Chondrocyte (in vitro differentiated cells): Measurements from ENCODE around the gene TADA2B. TPM values are rescaled to one million over a fixed set of nuclear protein-coding genes. Genes with fewer than 3 reads are reported as not detected.

Experiments used
- DNase-seq: peaks from one replicate; pipeline ENCODE4 v3.0.0; 2021; ENCODE audit warnings: mixed read lengths, low spot score
- H3K27ac Mint-ChIP-seq: one replicate; pipeline ENCODE4 v1.8.0; 2021; ENCODE audit warnings: mild to moderate bottlenecking, moderate library complexity, mixed read lengths; ENCODE audit not compliant: unreplicated experiment
- H3K27me3 Mint-ChIP-seq: 2 replicates; pipeline ENCODE4 v1.8.0; 2021; ENCODE audit warnings: low read depth, mixed read lengths
- H3K36me3 Mint-ChIP-seq: 2 replicates; pipeline ENCODE4 v1.8.0; 2021; ENCODE audit warnings: low read depth, mixed read lengths
- H3K4me1 Mint-ChIP-seq: 2 replicates; pipeline ENCODE4 v1.8.0; 2021; ENCODE audit warnings: low read depth, mild to moderate bottlenecking, mixed read lengths
- H3K4me3 Mint-ChIP-seq: one replicate; pipeline ENCODE4 v1.8.0; 2021; ENCODE audit warnings: mild to moderate bottlenecking, moderate library complexity, mixed read lengths; ENCODE audit not compliant: unreplicated experiment
- H3K9me3 Mint-ChIP-seq: 2 replicates; pipeline ENCODE4 v1.8.0; 2021; ENCODE audit warnings: low read depth, mixed read lengths
- total RNA-seq: library from RNA; stranded (reverse); gene quantifications from 3 replicates; pipeline ENCODE4 v1.2.1, GENCODE V29; 2021
- TF ChIP-seq, protein P1 (sequence below): fragments of 200-600 bp; sonication (generic); IDR thresholded peaks from 2 replicates; pipeline ENCODE4 v1.5.0; 2021; ENCODE audit warnings: antibody characterized with exemption, mild to moderate bottlenecking, moderate library complexity

Gene TADA2B
- total RNA-seq, 1 donor from 2014 or later: 18.5 TPM

DNA sequence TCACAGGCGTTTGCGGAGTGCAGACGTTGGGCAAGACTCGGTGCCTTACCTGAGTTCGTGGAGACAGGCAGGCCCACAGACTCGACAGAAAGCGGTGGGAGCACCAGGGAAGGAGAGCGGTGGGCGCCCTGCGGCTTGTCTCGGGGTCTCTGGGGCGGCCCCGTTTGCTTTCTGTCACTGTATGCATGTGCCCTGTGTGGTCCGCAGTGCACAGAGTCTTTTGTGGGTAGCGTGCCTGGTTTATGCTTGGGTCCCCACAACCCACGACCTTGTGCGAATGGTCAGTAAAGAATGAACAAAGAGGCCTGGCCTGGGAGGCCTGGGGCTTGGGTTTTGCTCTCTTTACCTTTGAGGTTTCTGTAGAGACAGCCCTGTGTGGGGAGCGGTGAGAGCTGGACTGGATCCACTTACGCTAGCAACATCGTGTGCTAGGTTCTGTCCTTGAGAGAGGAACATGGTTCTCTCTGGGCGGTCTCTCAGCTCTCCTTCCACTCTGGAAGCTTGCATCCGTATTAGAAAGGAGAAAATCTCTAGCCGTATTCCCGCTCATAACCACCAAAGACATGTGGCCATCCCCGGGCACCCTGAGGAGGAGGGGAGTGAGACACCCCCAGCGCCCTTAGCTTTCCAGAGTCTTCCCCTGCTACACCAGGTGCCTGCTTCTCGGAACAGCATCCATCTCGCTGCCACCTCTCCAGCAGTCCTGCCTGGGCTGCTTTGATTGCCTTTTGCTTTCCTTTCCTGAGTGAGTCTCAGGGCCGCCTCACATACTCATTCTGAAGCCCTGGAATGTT lies 1.2 kb downstream of the TADA2B start:
- peak; percentile 65 for DNase-seq
- TF ChIP-seq, protein P1, sequence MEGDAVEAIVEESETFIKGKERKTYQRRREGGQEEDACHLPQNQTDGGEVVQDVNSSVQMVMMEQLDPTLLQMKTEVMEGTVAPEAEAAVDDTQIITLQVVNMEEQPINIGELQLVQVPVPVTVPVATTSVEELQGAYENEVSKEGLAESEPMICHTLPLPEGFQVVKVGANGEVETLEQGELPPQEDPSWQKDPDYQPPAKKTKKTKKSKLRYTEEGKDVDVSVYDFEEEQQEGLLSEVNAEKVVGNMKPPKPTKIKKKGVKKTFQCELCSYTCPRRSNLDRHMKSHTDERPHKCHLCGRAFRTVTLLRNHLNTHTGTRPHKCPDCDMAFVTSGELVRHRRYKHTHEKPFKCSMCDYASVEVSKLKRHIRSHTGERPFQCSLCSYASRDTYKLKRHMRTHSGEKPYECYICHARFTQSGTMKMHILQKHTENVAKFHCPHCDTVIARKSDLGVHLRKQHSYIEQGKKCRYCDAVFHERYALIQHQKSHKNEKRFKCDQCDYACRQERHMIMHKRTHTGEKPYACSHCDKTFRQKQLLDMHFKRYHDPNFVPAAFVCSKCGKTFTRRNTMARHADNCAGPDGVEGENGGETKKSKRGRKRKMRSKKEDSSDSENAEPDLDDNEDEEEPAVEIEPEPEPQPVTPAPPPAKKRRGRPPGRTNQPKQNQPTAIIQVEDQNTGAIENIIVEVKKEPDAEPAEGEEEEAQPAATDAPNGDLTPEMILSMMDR: no peak
- Mint-ChIP-seq H3K4me1 (peaks cover 38% of the 10 kb centered on the region), H3K27me3 (no peaks in the 10 kb centered on the region), H3K4me3 (peak overlapping the region; percentile 83), H3K9me3 (no peaks in the 10 kb centered on the region), H3K36me3 (no peaks in the 10 kb centered on the region), H3K27ac (peak overlapping the region; percentile 74)

- Mint-ChIP-seq H3K9me3 (no peaks in the 10 kb centered on the region), H3K4me3 (peak overlapping the region; percentile 33), H3K36me3 (no peaks in the 10 kb centered on the region), H3K27me3 (no peaks in the 10 kb centered on the region), H3K27ac (peak overlapping the region; percentile 27), H3K4me1 (peaks cover 38% of the 10 kb centered on the region)
- TF ChIP-seq, protein P1: no peak
- DNase-seq: no peak
Measured at GRCh38 chr4:7045553-7045952, 2.4 kb downstream of the TADA2B start.

DNA sequence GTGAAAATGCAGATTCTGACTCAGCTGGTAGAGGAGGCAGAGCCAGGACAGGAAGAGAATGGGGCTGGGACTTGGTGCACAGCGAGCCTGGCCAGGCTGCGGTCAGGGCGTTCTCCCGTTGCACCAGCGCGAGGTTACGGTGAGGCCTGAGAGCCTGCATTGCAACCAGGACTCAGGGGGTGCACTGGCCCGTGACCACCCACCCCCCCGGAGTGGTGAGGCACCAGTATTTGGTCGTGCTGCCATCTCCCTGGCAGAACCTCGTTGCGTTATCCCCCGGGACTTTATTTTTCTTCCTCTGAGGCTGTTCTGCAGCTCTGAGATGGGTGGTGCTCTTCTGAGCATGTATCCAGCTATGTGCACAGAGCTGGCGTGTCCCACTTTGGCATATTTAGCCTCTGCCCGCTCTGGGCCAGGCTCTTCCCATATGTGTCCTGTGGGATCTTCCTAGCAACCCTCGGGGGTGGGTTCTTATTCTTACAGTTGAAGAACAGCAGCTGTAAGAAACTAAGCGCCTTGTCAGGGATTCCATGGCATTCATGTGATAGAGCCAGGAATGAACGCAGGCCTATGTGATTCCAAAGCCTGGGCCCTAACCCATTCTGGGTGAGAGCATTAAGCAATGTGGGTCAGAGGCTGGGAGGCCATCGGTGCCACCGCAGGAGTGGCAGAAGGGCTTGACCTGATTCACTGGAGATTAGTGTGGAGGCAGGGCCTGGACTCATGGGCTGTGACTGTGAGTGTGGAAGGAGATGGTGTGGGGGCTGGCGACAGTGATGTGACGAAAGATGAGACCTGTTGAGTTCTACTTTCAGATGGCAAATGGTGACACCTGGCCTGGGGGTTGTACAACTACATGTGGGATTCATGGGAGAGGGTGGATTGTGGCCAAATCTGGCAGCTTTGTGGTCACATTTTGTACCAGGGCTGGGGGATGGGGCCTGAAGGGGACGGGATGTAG lies 3.1 kb downstream of the TADA2B start:
- H3K27me3 Mint-ChIP-seq: no peaks in the 10 kb centered on the region
- TF ChIP-seq, protein P1: no peak
- no peak overlapping the region for H3K27ac Mint-ChIP-seq
- H3K9me3 Mint-ChIP-seq: no peaks in the 10 kb centered on the region
- H3K4me1 Mint-ChIP-seq: peaks cover 38% of the 10 kb centered on the region
- no peaks in the 10 kb centered on the region for H3K36me3 Mint-ChIP-seq
- DNase-seq: no peak
- H3K4me3 Mint-ChIP-seq: no peak overlapping the region

DNA sequence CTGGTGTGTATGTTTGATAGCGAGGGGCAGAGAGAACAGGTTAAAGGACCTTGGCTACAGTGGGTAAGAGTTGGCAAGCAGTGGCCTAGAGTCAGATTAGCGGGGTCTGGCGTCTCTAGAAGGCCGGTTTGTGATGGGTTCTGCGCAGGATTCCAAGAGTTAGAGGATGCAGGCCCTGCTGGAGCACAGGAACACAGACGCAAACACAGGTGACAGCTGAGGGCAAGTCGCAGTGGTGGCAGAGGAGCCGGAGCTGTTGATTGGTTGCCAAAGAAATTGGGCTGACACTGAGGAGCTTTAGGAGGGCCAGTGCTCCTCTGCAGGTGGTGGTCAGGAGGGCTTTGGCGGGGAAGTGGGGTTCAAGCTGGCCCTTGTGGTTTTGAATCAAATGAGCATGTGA lies 3.8 kb downstream of the TADA2B start:
- TF ChIP-seq, protein P1: no peak
- Mint-ChIP-seq H3K36me3 (no peaks in the 10 kb centered on the region), H3K4me3 (no peak overlapping the region), H3K27ac (no peak overlapping the region), H3K4me1 (peaks cover 32% of the 10 kb centered on the region), H3K27me3 (no peaks in the 10 kb centered on the region), H3K9me3 (no peaks in the 10 kb centered on the region)
- DNase-seq: no peak

DNA sequence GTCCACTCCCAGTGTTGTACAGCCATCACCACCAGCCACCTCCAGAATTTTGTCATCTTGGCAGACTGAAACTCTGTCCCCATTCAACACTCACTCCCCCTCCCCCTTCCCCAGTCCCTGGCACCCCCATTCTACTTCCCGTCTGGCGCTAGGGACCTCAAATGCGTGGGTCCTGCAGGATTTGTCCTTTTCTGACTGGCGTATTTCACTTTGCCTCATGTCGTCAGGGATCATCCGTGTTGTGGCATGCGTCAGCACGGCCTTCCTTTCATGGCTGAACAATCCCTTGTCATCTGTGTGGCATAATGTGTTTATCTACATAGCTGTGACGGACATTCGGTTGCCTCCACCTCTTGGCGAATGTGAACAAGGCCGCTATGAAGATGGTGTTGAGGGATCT lies 5.5 kb downstream of the TADA2B start:
- no peaks in the 10 kb centered on the region for H3K36me3 Mint-ChIP-seq
- peaks cover 33% of the 10 kb centered on the region for H3K4me1 Mint-ChIP-seq
- no peak overlapping the region for H3K4me3 Mint-ChIP-seq
- TF ChIP-seq, protein P1: no peak
- H3K27me3 Mint-ChIP-seq: no peaks in the 10 kb centered on the region
- H3K27ac Mint-ChIP-seq: no peak overlapping the region
- H3K9me3 Mint-ChIP-seq: no peaks in the 10 kb centered on the region
- no peak for DNase-seq
